ENCODE results near the gene IRX3.
"Not testable (repeated sequence)": the region's sequence is repeated elsewhere in the genome, so short reads cannot be mapped to it uniquely, and the experiment has no call there.

The IRX3 gene

GRCh38 chr16:54265575-54266107, 20.9 kb downstream of the IRX3 start:
- no peak for TF ChIP-seq CTCF (IDR thresholded peaks at IDR 0.05; ENCODE audit: low read depth, low read length)
- no peak overlapping the region for H3K4me3 ChIP-seq (replicated peaks in 1 of 2; ENCODE audit: low read depth in 2 of 2, low read length in 2 of 2)
- DNase-seq (ENCODE audit: low read depth in 2 of 2) = peak; percentile 11 to 40

GRCh38 chr16:54253118-54253517, 33.5 kb downstream of the IRX3 start:
- no peak for DNase-seq (ENCODE audit: low read depth in 2 of 2)
- H3K4me3 ChIP-seq (replicated peaks in 1 of 2; ENCODE audit: low read depth in 2 of 2, low read length in 2 of 2) = no peak overlapping the region
- TF ChIP-seq CTCF (IDR thresholded peaks at IDR 0.05; ENCODE audit: low read depth, low read length) = no peak

GRCh38 chr16:54248863-54249710, 37.5 kb downstream of the IRX3 start:
- H3K4me3 ChIP-seq (replicated peaks in 1 of 2; ENCODE audit: low read depth in 2 of 2, low read length in 2 of 2) = no peak overlapping the region
- no peak for DNase-seq (ENCODE audit: low read depth in 2 of 2)
- TF ChIP-seq CTCF (IDR thresholded peaks at IDR 0.05; ENCODE audit: low read depth, low read length) = no peak

- not testable (repeated sequence) for H3K4me3 ChIP-seq (replicated peaks in 1 of 2; ENCODE audit: low read depth in 2 of 2, low read length in 2 of 2); DNase-seq (ENCODE audit: low read depth in 2 of 2)
These were observed 38.9 kb downstream of the IRX3 start for GRCh38 chr16:54247705-54248104.

- no peak for DNase-seq (ENCODE audit: low read depth in 2 of 2)
- no peak for TF ChIP-seq CTCF (IDR thresholded peaks at IDR 0.05; ENCODE audit: low read depth, low read length)
- no peak overlapping the region for H3K4me3 ChIP-seq (replicated peaks in 1 of 2; ENCODE audit: low read depth in 2 of 2, low read length in 2 of 2)
These were observed 40.1 kb downstream of the IRX3 start for GRCh38 chr16:54246454-54246821.

GRCh38 chr16:54245788-54246453, 40.7 kb downstream of the IRX3 start:
- DNase-seq (ENCODE audit: low read depth in 2 of 2) = no peak
- no peak for TF ChIP-seq CTCF (IDR thresholded peaks at IDR 0.05; ENCODE audit: low read depth, low read length)
- no peak overlapping the region for H3K4me3 ChIP-seq (replicated peaks in 1 of 2; ENCODE audit: low read depth in 2 of 2, low read length in 2 of 2)

All from cardiac fibroblast (primary cell).